K562 (cell line): ENCODE measurements around the gene ARL6IP6. TPM values are rescaled to one million over a fixed set of nuclear protein-coding genes. Genes with fewer than 3 reads are reported as not detected.

Experiments used
- ATAC-seq: fragments of 200-7000 bp; cut with Tn5 transposase; 3 replicates; pipeline ENCODE4 v1.9.1; 2020; ENCODE audit warnings: moderate library complexity
- BruUV-seq: library from RNA; stranded (reverse); fragments of 400-500 nt; replicated peaks from 2 replicates; lab custom pipeline; 2021; lab: Mats Ljungman, UMichigan
- CTCF ChIA-PET: fragments of 300-600 bp; formaldehyde crosslinking; extraction: SDS; loops from one replicate; lab custom pipeline; 2021; ENCODE audit warnings: low intra/inter-chr PET ratio; lab: Yijun Ruan, JAX
- POLR2A ChIA-PET: fragments of 300-600, 350-650 bp; sonication (Branson Sonifier 250); formaldehyde crosslinking; extraction: SDS; loops from one replicate; lab custom pipeline; 2021; ENCODE audit warnings: antibody characterized with exemption, inconsistent platforms; lab: Yijun Ruan, JAX
- DNase-seq, 4 experiments: peaks; one replicate each; pipeline versions ENCODE4 v3.0.0 to v3.0.0-alpha.2; 2011 to 2018; ENCODE audit warnings: low spot score in 3 of 4, mixed read lengths in 3 of 4; ENCODE audit errors: extremely low read depth in 1 of 4
- FAIRE-seq: peaks from 2 replicates; lab custom pipeline; 2011; peaks lifted over from hg19 to GRCh38; lab: Jason Lieb, UNC
- H2AFZ ChIP-seq: 2 replicates; pipeline ENCODE4 v1.6.0; 2011; ENCODE audit warnings: low read depth, low read length, control low read depth, inconsistent platforms
- H3K27ac ChIP-seq: fragments of 200-600 bp; 3 replicates; pipeline ENCODE4 v1.8.0; 2011; ENCODE audit warnings: low read depth, mild to moderate bottlenecking, control low read depth, inconsistent platforms, low read length, moderate library complexity, mixed read lengths; ENCODE audit errors: extremely low read depth
- H3K27me3 ChIP-seq, 2 experiments: fragments of 300-600 bp in 1 of 2; 2 replicates in 1 of 2; 3 replicates in 1 of 2; pipeline versions ENCODE4 v1.6.0 to v1.8.0; 2011; ENCODE audit warnings: inconsistent platforms in 2 of 2, low read length in 2 of 2, mild to moderate bottlenecking in 1 of 2, mixed read lengths in 1 of 2, moderate library complexity in 1 of 2; ENCODE audit not compliant: control insufficient read depth in 2 of 2, insufficient read depth in 2 of 2
- H3K36me3 ChIP-seq: fragments of 300-600 bp; 3 replicates; pipeline ENCODE4 v1.8.0; 2011; ENCODE audit warnings: mild to moderate bottlenecking, low read length, inconsistent platforms; ENCODE audit not compliant: control insufficient read depth, insufficient read depth
- H3K4me1 ChIP-seq, 2 experiments: fragments of 200-600 bp in 1 of 2; replicated peaks in 1 of 2; 2 replicates in 1 of 2; 3 replicates in 1 of 2; pipeline versions ENCODE4 v1.5.1 to v1.8.0; 2011; ENCODE audit warnings: inconsistent platforms in 2 of 2, low read length in 2 of 2, mild to moderate bottlenecking in 1 of 2, mixed read lengths in 1 of 2, moderate library complexity in 1 of 2; ENCODE audit not compliant: control insufficient read depth in 2 of 2, insufficient read depth in 2 of 2
- H3K4me2 ChIP-seq: 2 replicates; pipeline ENCODE4 v1.6.1; 2011; ENCODE audit warnings: low read length, control low read depth, inconsistent platforms, mixed read lengths; ENCODE audit not compliant: insufficient read depth
- H3K4me3 ChIP-seq: fragments of 200-600 bp; sonication (generic), shearing (Covaris generic); 2 replicates; pipeline ENCODE4 v1.5.1; 2016; ENCODE audit warnings: control low read depth, inconsistent platforms
- H3K79me2 ChIP-seq: fragments of 200-600 bp; 3 replicates; pipeline ENCODE4 v1.8.0; 2011; ENCODE audit warnings: low read length, inconsistent platforms; ENCODE audit not compliant: control insufficient read depth, insufficient read depth
- H3K9ac ChIP-seq, 2 experiments: 2 replicates each; pipeline versions ENCODE4 v1.6.0 to v1.6.1; 2011; ENCODE audit warnings: low read depth in 2 of 2, low read length in 2 of 2, control low read depth in 1 of 2, inconsistent platforms in 1 of 2, mild to moderate bottlenecking in 1 of 2, mixed read lengths in 1 of 2; ENCODE audit not compliant: insufficient read depth in 1 of 2
- H3K9me1 ChIP-seq: one replicate; pipeline ENCODE4 v1.6.0; 2011; ENCODE audit warnings: inconsistent platforms, mild to moderate bottlenecking, low read length, moderate library complexity; ENCODE audit not compliant: control insufficient read depth, insufficient read depth
- H3K9me3 ChIP-seq: replicated peaks from 2 replicates; pipeline ENCODE4 v1.5.1; 2011; ENCODE audit warnings: low read depth, low read length, inconsistent platforms; ENCODE audit not compliant: control insufficient read depth, insufficient read depth
- H4K20me1 ChIP-seq: replicated peaks from 2 replicates; pipeline ENCODE4 v1.6.1; 2011; ENCODE audit warnings: low read length, inconsistent platforms, mixed read lengths; ENCODE audit not compliant: control insufficient read depth, insufficient read depth
- ATF2 ChIP-seq: sonication (generic); formaldehyde crosslinking; IDR thresholded peaks from 2 replicates; pipeline ENCODE4 v1.8.1; 2022; ENCODE audit warnings: missing genetic modification reagents
- CEBPB ChIP-seq: fragments of 450-650 bp; IDR thresholded peaks from 2 replicates; pipeline ENCODE4 v1.6.1; 2016; ENCODE audit warnings: missing genetic modification characterization, missing compliant biosample characterization
- CEBPG ChIP-seq, 3 experiments: fragments of 200-800 bp in 1 of 3; sonication (Bioruptor generic) in 1 of 3; sonication (generic) in 1 of 3; formaldehyde crosslinking in 1 of 3; IDR thresholded peaks in 2 of 3; conservative IDR thresholded peaks in 1 of 3; 2 replicates each; pipeline versions ENCODE4 v1.6.1 to v1.8.0; 2016 to 2022; ENCODE audit warnings: missing compliant biosample characterization in 2 of 3, missing genetic modification characterization in 2 of 3, mild to moderate bottlenecking in 1 of 3, missing genetic modification reagents in 1 of 3
- ETS1 ChIP-seq: conservative IDR thresholded peaks from 2 replicates; pipeline ENCODE4 v1.6.1; 2011; ENCODE audit warnings: low read depth, mild to moderate bottlenecking, low read length; ENCODE audit not compliant: control insufficient read depth
- POLR2H ChIP-seq: IDR thresholded peaks from 2 replicates; pipeline ENCODE4 v1.6.1; 2016; ENCODE audit warnings: missing genetic modification characterization, low read depth, mild to moderate bottlenecking, control low read depth, missing compliant biosample characterization, moderate library complexity
- PRMT5 ChIP-seq: sonication (generic); formaldehyde crosslinking; IDR thresholded peaks from 2 replicates; pipeline ENCODE4 v1.5.0; 2020; ENCODE audit warnings: missing genetic modification reagents
- USF2 ChIP-seq: sonication (generic); formaldehyde crosslinking; IDR thresholded peaks from 2 replicates; pipeline ENCODE4 v1.5.0; 2020; ENCODE audit warnings: missing genetic modification reagents
- ZBTB33 ChIP-seq: sonication (generic); formaldehyde crosslinking; IDR thresholded peaks from 2 replicates; pipeline ENCODE4 v1.8.1; 2023; ENCODE audit warnings: mild to moderate bottlenecking, missing genetic modification reagents
- ZNF232 ChIP-seq: sonication (generic); formaldehyde crosslinking; IDR thresholded peaks from 2 replicates; pipeline ENCODE4 v1.8.0; 2022; ENCODE audit warnings: mild to moderate bottlenecking, missing genetic modification reagents
- WGBS: fragments of 100-300 bp; shearing (Covaris generic); methylation state at CpG from one replicate; pipeline ENCODE4 v1.1.6; 2016; ENCODE audit warnings: low coverage, mixed read lengths; ENCODE audit not compliant: insufficient coverage; ENCODE audit errors: missing lambda C conversion rate; 5-methylcytosine and 5-hydroxymethylcytosine counted together
- in situ Hi-C: fragments of 300-500 bp; cut with MboI; formaldehyde crosslinking; loops from 4 replicates; pipeline ENCODE4 v1.15.0; 2018; ENCODE audit warnings: inconsistent platforms, mixed read lengths
- intact Hi-C: fragments of 100-400 bp; cut with micrococcal nuclease; formaldehyde crosslinking; loops from 2 replicates; pipeline ENCODE4 v1.14.2; 2022
- polyA plus RNA-seq, 8 experiments: library from polyadenylated mRNA; depleted of rRNA in 4 of 8; stranded (reverse) in 5 of 8; unstranded in 3 of 8; fragments of >200 nt; fragmentation: Nextera tagmentation in 2 of 8; fragmentation: Illumina TruSeq in 1 of 8; extraction: Ambion mirVana in 2 of 8; extraction: Trizol in 1 of 8; gene quantifications; 2 replicates each; pipeline versions ENCODE4 v1.2.1 to v1.2.3, GENCODE V29; 2011 to 2014; ENCODE audit warnings: inconsistent platforms in 1 of 8, missing spikeins in 1 of 8
- total RNA-seq, 7 experiments: library from RNA; depleted of rRNA in 6 of 7; stranded (reverse); fragments of >200 nt in 6 of 7; fragmentation: Illumina TruSeq in 2 of 7; extraction: Trizol in 2 of 7; gene quantifications; 2 replicates each; pipeline versions ENCODE4 v1.2.1 to v1.2.3, GENCODE V29; 2011 to 2021; ENCODE audit warnings: low replicate concordance in 1 of 7

Gene ARL6IP6
- total and polyA plus RNA-seq, 9 of the 15 experiments (the other 6 are each of a cell fraction or from before 2014, with no cell fraction given): 19.2 to 98.5 (median 36.2) TPM

GRCh38 chr2:152730591-152731333, 12.3 kb downstream of the ARL6IP6 start:
- no peaks in the 10 kb centered on the region for H4K20me1 ChIP-seq
- no peak overlapping the region for H2AFZ ChIP-seq
- H3K79me2 ChIP-seq: peaks cover 50% of the 10 kb centered on the region
- H3K4me1 ChIP-seq: no peaks in the 10 kb centered on the region
- H3K4me3 ChIP-seq: no peak overlapping the region
- H3K9me1 ChIP-seq: no peaks in the 10 kb centered on the region
- peaks cover 38% of the 10 kb centered on the region for H3K36me3 ChIP-seq
- H3K4me2 ChIP-seq: no peak overlapping the region
- CTCF ChIA-PET: no interaction called here
- no peak overlapping the region for H3K9ac ChIP-seq
- no peak overlapping the region for H3K27ac ChIP-seq
- 100% methylated on average over 1 of the region's 1 CpG for WGBS
- intact Hi-C loops: no loop called here
- H3K27me3 ChIP-seq: no peaks in the 10 kb centered on the region
- ATAC-seq (peak; percentile 69), DNase-seq (no peak), FAIRE-seq (no peak)
- no peaks in the 10 kb centered on the region for H3K9me3 ChIP-seq
- TF ChIP-seq PRMT5 (CRISPR knock-in tag) (no peak), ATF2 (CRISPR knock-in tag) (no peak), CEBPB (tag) (peak; percentile 70), USF2 (CRISPR knock-in tag) (no peak), ETS1 (no peak), CEBPG (CRISPR knock-in tag; IDR thresholded peaks at IDR 0.05) (no peak), CEBPG (tag; conservative IDR thresholded peaks at IDR 0.05 in 1 of 2, IDR thresholded peaks at IDR 0.05 in 1 of 2) (peak; percentile 27 to 79; a peak in 3 of 4 replicates), ZNF232 (CRISPR knock-in tag) (no peak), ZBTB33 (no peak), POLR2H (no peak)
- POLR2A ChIA-PET: interaction anchor here (0.7 to 1.2 kb wide), 2 partner anchors 9 to 14 kb away, joined by 3 to 4 read pairs; no protein-coding TSS in a partner anchor
- in situ Hi-C loops: no loop called here
- BruUV-seq: no TSS peak
